Midbrain (tissue), 1 donor: ENCODE data around the gene WDR82.
A peak's percentile ranks its signal among the peaks of the same experiment; 100 is the strongest.

ENCODE experiments used
- DNase-seq: peaks from one replicate; lab custom pipeline; 2025; lab: John Stamatoyannopoulos, UW

The WDR82 gene, protein sequence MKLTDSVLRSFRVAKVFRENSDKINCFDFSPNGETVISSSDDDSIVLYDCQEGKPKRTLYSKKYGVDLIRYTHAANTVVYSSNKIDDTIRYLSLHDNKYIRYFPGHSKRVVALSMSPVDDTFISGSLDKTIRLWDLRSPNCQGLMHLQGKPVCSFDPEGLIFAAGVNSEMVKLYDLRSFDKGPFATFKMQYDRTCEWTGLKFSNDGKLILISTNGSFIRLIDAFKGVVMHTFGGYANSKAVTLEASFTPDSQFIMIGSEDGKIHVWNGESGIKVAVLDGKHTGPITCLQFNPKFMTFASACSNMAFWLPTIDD

DNA sequence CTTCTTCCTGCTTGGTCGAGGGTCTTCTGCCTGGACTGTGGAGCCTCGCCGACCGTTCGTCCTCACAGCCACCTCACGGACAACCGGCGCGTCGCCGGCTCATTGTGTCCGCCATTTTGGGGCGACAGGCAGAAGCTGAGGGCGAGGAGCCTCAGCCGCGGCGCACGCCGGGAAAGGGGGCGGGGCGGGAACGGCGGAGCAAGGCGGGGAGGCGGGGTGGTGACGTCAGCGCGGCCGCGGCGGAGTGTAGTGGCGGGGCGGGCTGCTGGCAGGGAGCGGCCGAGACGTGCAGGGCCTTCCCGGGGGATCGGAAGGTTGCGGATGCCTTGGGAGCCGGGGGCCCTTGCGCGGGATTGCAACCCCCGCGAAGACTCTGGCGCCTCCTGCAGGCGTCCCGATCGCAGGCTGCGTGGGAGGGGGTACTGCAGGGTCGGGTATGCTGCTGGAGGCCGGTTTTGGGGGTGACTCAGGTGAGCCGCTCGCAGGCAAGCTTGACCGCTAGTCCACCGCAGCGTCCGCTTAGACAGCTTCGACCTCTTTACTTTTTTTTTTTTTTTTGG lies at the start of gene WDR82:
Gene WDR82, minus strand, starts transcription at position 140 of the 560 bp plus-strand sequence. CDS start 288 bp downstream, outside the sequence.
- peak; percentile 96 for DNase-seq

DNA sequence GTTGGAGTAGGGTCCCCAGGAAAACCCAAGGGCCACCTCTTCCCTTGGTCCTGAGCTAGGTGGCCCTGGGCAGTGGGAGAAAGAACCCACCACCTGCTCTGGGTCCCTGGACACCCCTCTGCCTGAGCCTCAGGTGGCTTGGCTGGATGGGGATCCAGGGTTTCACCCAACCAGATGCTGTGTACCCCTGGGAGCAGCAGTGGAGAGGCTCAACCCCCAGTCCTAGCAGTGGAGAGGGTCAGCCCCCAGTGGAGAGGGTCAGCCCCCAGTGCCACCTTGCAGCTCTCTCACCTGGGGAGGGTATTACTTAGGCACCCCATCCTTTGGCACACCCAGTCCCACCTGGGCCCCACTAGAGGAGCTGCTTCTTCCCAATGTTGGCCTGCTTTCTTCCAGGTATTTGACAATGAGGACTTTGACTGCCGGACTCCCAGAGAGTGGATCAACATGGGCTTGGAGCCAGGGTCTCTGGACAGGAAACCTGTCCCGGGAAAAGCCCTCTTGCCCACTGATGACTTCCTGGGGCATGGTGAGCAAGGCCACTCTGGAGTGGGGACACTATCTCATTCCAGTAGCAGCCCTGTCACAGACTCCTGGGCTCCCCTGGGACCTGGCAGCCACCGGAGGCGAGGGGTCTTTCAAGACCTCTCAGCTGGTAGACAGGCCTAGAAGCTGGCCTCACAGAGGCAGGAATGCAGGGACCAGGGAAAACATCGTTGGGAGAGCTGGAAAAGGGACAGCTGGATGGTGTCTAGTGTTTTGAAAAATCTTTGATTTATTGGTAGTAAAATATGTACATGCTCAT lies 49.2 kb upstream of the WDR82 start:
- no peak for DNase-seq

DNA sequence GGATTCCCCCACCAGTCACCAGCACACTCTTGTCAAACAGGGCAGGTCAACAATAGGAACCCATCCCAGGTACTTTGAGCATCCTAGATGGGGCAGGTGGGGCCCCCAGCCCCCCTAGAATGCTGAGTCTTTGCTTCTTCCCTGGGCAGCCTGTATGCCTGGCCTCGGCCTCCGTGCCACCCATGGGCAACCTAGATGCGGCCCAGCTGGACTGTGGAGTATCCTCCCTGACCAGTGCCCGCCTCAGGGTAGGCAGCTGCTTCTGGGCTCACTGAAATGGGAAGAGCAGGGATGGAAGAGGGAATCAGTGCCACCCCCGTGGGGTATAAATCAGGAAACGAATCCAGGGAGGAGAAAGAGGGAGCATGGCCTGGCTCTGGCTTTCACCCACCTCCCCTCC lies 48.5 kb upstream of the WDR82 start:
- no peak for DNase-seq

DNA sequence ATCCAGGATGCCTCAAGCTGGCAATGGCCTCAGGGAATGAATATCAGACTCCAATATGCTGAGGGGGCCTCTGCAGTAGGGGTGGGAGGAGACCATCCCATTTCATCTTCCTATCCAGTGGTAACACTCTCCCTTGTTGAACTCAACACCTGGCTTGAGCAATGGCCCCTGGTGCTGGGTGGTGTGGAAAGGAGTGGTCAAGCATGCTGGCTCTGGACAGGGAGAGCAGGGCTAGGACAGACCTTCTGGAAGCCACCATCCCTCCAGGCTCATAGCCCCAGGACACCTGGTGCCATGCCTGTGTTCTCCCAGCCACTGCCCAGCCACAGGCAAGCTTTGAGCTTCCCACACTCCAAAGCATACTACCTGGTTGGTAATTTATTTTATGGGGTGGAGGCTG lies 47.2 kb upstream of the WDR82 start:
- no peak for DNase-seq

DNA sequence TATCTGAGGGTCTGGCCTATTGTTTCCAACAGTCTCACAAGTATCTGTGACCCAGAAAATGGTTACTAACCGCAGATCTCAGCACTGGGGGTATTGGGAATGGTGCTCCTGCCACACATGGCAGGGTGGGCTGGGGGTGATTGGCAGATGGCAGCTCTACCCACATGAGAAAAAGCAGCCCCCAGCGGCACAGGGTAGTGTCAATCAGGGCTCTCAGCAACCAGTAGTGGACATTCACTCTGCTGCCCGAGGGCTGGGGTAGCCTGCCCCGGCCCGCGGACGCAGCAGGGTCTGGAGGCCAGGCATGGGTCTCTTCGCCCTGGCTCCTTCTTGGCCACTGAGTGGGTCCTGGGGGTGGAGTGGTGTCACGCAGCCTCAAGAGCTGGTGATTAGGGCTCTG lies 46.2 kb upstream of the WDR82 start:
- DNase-seq, result no peak

DNA sequence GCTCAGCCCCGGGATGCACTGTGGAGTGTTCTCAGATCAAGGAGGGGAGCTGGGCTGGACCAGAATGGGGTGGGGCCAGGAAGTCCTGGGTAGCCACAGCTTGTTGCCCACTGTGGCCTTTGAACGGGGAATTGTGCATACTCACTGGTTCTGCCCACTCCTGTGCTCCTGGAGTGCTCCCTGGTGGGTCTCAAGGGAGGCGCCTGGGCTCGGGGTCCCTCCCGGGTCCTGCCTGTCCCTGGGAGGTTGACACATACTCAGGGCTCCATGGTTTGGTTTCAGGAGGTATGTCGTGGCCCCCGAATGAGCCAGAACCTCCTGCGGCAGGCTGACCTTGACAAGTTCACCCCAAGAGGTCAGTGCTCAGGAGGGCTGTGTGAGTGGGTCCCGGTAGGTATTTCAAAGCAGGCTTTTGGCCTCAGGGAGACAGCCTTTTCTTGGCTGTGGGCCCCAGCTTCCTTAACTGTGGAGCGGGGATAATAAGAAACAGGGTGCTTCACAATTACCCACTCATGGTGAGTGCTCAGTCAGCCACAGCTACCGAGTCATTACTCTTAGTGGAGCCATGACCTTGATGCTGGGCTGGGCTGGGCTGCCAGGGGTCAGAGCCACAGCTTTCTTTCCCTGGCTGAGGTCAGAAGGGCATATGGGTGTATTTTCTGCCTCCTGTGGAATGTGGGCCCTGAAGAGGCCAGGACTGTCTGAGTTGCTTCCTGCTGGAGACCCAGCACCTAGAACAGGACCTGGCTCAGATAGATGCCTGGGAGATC lies 45.3 kb upstream of the WDR82 start:
- no peak for DNase-seq

DNA sequence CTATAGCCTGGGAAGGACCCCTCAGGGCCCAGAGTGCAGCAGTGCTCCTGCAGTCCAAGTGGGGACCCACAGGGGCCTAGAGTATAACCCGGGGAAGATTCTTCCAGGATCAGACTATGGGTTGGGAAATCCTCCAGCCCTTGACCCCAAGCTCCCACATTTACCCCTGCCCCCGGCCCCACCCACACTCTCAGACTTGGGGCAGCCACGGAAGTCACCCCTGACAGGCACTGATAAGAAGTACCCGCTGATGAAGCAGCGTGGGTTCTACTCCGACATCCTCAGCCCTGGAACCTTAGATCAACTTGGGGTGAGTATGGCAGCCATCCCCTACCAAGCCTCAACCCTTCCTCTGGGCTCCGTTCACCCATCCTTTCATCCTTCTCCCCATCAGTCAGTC lies 44.0 kb upstream of the WDR82 start:
- no peak for DNase-seq

DNA sequence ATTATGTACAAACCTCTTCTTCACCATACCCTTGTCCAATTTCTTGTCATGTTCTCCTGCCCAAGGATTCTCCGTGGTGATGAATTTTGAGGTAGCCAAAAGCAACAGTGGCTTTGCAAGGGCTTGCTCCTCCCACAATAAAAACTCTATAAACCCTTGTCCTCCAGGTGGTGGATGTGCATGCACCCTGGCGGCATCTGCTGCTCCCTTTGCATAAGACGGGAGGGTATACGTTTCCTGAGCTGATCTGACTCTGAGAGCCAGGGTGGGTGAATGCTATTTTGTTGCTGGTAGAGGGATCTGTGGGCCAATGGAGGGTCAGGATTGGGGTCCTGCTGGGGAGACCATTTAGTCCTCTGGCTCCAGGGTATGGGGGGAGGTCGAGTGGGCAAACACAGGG lies 43.0 kb upstream of the WDR82 start:
- no peak for DNase-seq

DNA sequence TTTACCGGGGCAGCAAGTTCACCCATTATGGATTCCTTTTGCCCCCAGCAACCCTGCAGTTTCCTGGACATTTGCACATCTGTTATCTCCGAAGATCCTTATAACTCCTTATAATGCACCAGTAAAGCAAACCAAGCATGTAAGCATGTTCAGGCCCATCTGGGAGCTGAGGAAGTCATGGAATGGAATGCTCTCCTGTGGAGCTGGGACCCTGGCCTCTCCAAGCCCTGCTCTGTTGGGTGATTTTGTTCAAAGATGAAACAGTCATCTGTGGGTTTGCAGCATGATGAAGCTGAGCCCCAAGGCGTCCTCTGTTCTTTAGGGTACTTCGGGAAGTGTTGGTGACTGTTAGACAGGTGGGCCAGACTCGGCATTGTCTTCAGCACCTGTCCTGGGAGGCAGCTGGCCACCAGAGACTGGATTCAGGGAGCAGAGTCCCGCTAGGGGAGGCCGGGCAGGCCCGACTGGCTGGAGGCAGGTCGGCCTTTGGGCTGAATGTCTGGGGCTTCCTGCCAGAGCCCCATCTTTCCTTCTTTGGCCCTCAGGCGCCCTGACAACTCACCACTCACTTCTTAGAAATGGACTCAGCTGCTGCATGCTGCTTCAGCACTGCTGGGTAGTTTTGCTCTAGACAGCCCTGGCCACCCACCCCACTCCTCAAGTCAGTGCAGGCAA lies 41.6 kb upstream of the WDR82 start:
- no peak for DNase-seq

DNA sequence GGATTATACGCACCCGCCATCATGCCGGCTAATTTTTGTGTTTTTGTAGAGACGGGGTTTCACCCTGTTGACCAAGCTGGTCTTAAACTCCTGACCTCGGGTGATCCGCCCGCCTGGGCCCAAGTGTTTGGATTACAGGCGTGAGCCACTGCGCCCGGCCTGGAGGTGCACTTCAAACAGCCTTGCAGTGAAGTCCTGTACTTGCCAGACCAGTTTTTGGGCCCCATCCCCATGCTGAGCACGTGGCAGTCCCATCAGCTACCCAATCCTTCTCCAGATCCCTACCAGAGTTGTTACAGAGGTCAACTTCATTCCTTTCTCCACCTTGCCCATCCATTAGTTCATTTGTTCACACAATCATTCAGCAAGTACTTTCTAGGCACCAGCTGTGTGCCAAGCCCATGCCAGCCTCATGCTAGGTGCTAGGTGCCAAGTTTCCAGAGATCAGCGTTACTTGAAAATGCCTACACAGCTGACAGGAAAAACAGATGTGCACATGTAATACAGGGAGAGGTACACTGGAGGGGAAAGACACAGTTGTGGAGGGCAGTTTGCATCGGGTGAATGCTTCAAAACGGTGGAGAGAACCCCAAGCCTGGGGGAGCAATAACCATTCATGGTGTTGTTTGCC lies 39.9 kb upstream of the WDR82 start:
- no peak for DNase-seq

DNA sequence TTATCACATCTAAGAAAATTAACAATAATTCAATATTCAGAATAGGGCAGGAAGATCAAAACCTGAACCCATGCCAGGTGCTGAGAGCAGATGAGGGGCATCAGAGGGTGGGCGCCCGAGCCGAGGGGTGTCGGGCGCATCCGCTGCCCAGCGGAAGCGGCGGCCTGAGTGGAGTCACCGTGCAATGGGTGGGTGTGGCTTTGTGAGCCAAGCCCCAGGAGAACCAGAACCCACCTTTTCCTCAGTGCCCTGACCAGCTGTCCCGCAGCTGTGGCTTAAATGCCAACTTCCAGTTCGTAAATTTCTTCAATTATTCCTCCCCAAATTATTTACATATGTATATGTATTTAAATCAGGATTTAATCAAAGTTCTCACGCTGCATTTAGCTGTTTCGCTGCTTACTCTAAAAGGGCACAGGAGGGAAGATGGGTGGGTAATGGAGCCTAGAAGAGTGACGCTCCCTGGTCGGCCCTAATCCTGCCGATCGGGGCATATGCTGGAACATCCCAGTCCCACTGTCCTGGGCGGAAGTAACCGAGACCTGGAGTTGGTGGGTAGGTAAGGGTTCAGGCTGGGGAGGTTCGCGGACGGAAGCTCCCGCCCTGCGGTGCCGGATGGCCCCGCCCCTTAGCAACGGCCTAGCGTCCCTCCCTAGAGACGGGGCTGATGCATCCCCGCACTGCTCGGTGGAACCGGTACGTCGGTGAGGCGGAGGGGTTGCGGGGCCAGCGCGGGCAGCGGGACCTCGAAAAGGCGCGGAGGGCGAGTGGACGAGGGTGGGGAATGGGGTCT lies 39.0 kb upstream of the WDR82 start:
- DNase-seq, result no peak

DNA sequence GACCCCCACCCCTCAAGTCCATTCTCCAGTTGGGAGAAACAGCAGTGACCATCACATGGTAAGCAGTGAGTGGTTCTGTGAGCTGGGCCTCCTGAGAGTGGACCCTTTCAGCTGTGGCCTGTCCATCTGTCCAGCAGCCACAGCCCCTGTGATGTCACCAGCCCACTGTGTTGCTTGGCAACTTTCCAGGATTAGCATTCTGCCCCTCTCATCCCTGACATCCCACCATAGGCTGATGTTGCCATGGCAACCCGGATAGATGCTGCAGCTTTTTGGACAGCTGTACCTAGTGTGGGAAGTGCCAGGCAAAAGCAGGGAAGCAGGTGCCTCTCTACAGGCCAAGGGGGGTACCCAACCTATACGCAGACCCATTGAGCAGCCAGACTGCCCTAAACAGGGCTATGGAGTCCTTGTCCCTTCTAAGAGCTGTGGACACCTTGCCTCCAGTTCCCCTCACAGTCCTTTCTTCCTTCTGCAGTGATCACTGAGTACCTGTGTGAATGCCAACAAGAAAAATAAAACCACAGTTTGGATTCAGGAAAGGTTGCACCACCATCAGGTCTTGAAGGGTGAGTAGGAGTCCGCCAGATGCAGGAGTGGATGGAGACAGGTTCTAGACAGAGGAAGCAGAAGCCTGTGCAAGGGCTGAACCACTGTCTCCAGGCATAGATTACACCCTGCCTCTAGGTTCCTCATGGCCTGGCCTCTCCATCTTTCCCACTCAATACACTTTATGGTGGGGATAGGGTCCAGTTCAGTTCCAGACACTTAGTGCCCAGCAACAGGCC lies 37.7 kb upstream of the WDR82 start, which contains the start of gene DNAH1:
Gene DNAH1, plus strand, starts transcription at position 343 of the 788 bp plus-strand sequence. CDS start 6,124 bp downstream, outside the sequence.
- DNase-seq, result no peak

DNA sequence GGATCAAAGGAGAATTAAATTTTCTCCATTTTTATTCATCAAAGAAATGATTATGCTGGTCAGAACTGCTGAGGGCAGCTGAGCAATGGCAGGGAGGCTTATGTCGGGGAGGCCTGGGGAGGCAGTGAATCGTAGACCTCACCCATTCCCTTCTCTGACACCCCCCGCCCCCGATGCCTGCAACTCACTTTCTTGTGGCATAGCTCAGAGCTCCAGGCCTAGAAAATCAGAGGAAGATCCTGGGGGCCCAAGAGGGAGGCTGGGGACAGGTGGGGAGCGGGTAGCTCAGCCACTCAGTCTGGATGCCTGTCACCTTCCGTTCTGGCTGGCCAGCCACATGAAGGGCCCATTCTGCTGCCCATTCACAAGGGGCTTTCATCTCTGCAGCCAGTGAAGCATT lies 36.6 kb upstream of the WDR82 start:
- DNase-seq, result no peak

DNA sequence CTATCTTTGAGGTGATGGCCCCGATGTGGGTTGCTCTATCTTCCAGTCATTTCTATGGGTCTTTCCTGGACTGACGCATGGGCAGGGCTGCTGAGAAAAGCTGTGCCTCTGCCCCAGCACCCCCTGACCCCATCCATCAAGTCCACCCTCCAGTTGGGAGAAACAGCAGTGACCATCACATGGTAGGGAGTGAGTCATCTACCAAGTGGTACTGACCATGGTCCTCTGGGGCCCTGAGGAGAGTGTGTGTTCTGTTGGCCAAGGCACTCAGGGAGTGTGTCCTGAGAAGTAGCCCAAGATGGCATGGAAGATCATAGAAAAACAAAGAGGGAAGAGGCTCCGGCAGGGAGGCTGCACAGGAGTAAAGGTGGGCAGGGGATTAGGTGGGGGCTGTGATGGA lies 36.0 kb upstream of the WDR82 start:
- DNase-seq, result no peak

DNA sequence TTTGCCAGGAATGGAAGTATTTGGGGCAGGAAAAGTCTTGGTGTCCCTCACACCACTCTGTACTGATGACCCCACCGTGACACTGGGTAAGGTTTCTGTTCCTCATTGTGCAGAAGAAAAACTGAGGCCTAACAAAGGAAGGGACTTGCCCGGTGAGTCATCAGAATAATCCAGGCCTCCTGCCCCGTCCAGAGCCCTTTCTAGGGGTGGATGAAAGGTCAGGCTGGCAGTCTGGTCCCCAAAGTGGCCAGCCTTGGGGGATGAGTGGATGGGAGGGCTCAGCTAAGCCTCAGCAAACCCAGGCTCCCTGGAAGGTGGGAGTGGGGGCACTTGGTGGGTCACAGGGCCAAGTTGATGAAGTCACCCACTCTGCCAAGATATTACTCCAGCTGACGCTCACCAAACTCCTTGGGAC lies 35.3 kb upstream of the WDR82 start:
- no peak for DNase-seq

DNA sequence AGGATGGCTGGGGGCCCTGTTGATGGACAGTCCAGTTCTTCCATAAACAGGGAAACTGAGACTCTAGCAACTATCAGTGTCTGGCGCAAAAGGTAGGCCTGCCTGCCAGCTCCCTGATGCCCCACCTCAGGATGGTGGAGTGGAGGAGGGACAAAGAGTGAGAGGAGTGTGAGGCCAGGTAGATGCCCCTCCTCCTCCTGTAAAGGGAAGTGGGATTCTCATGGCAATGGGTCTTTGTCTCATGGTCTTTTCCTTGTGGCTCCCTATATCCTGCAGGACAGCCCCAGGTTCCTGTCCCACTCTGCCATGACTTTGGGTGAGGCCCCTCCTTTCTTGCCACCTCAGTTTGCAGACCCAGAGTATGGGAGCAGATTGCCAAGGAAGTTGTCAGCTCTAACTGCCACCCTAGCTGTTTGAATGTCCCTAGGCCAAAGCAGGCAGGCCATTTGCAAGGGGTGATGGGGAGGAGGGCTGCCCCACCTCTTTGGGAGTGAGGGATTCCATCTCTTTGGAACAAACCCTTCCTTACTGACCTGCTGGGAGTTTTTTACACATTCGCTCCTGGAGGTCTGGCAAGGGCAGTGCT lies 34.8 kb upstream of the WDR82 start:
- no peak for DNase-seq

DNA sequence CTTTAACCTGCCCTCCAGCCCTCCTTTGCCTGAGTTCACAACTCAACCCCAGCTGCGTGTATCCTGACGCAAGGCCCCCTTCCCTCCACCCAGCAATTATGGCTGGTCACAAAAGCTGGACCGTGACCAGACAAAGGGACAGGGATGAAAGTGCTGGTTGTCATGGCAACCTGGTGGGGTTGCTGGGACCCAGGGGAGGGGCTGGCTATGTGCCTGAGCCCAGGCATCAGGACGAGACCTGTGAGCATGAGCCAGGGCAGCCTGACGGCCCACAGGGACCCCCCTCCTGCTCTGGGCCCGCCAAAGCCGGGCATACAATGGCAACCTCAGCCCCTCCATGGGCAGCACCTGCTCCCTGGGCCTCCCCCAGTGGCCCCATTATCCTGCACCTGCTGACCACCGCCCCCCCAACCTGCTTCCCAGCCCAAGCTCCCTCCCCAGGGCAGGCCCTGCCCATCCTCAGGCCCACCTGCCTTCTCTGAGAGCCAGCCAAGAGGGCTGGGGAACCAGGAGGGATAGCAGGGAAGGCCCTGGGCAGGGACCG lies 33.2 kb upstream of the WDR82 start:
- no peak for DNase-seq

DNA sequence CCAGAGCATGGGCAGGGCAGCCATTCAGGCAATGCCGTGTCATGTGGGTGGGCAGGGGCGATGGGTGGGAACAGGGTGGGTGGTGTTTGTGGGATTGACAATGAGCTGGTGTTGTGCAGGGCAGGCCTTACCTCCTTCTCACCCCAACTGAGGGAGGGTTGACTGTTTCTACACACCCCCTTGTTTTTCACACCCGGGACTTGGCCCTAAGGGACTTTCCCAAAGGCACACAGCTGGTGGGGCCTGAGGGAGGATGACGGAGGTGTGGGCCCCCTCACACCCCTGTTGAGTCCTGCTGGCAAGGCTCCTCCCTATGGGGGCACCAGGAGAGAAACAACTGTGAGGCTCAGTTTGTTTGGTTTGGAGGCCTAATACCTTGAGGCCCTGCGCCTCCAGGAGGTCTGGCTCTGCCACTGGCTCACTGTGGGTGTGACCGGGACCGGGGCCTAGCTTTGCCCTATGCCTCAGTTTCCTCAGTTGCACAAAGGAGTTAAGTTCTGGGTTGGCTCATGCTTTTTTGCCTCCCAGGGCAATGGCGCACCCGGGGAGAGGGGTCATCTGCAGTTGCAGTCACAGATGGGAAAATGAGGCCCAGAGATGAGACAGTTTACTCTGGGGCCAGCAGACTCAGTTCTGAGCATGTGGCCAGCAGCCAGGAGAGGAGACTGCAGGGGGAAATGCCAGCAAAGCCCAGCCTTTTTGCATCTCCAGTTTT lies 32.6 kb upstream of the WDR82 start:
- no peak for DNase-seq
